OCI-LY3 (cell line): Measurements from ENCODE around the gene URB2.

Source experiments
- H2AFZ ChIP-seq: fragments of 200-600, 300-600 bp; shearing (Covaris generic); 2 replicates; pipeline ENCODE4 v1.6.0; 2014; ENCODE audit warnings: antibody characterized with exemption, low read depth, low read length
- H3K27ac ChIP-seq: fragments of 200-600, 300-600 bp; sonication (generic); 2 replicates; pipeline ENCODE4 v1.5.1; 2014; ENCODE audit warnings: mild to moderate bottlenecking, low read length, moderate library complexity, mixed read lengths
- H3K27me3 ChIP-seq: fragments of 200-600, 300-600 bp; sonication (generic); 2 replicates; pipeline ENCODE4 v1.6.1; 2014; ENCODE audit warnings: low read depth, low read length, mixed read lengths
- H3K36me3 ChIP-seq: fragments of 200-600, 300-600 bp; sonication (generic); replicated peaks from 2 replicates; pipeline ENCODE3; 2014; ENCODE audit warnings: low read depth, low read length, mixed read lengths
- H3K4me1 ChIP-seq: fragments of 300-600, 200-600 bp; sonication (generic); 2 replicates; pipeline ENCODE4 v1.6.1; 2014; ENCODE audit warnings: low read length, mixed read lengths
- H3K4me2 ChIP-seq: fragments of 200-600, 300-600 bp; sonication (generic); 2 replicates; pipeline ENCODE4 v1.6.1; 2014; ENCODE audit warnings: low read length, mixed read lengths
- H3K4me3 ChIP-seq: fragments of 300-600, 200-600 bp; sonication (generic); 2 replicates; pipeline ENCODE4 v1.5.1; 2014; ENCODE audit warnings: antibody characterized with exemption, mild to moderate bottlenecking, low read length, moderate library complexity
- H3K79me2 ChIP-seq: fragments of 300-600, 200-600 bp; shearing (Covaris generic); 2 replicates; pipeline ENCODE4 v1.6.1; 2014; ENCODE audit warnings: mild to moderate bottlenecking, low read length, mixed read lengths
- H3K9ac ChIP-seq: fragments of 300-600, 200-600 bp; shearing (Covaris generic); 2 replicates; pipeline ENCODE4 v1.6.0; 2014; ENCODE audit warnings: mild to moderate bottlenecking, low read length, moderate library complexity
- H3K9me3 ChIP-seq: fragments of 200-600, 300-600 bp; shearing (Covaris generic); 2 replicates; pipeline ENCODE4 v1.6.1; 2014; ENCODE audit warnings: low read length, mixed read lengths; ENCODE audit not compliant: insufficient read depth
- H4K20me1 ChIP-seq: fragments of 200-600, 300-600 bp; sonication (generic); 2 replicates; pipeline ENCODE4 v1.6.1; 2016; ENCODE audit warnings: low read length, mixed read lengths; ENCODE audit not compliant: insufficient read depth
- CTCF ChIP-seq: fragments of 200-600, 300-600 bp; sonication (generic); IDR thresholded peaks from 2 replicates; pipeline ENCODE4 v1.5.1; 2014; ENCODE audit warnings: antibody characterized with exemption, low read length, low read depth
- EZH2phosphoT487 ChIP-seq: fragments of 200-600 bp; shearing (Covaris generic); IDR thresholded peaks from 2 replicates; pipeline ENCODE4 v1.6.1; 2018; ENCODE audit warnings: antibody characterized with exemption, mixed run types, low read depth

URB2 gene

GRCh38 chr1:229689904-229690303 lies 63.9 kb downstream of the URB2 start:
- H3K4me3 ChIP-seq = no peak overlapping the region
- H2AFZ ChIP-seq = no peak overlapping the region
- H4K20me1 ChIP-seq = no peaks in the 10 kb centered on the region
- H3K9me3 ChIP-seq = no peaks in the 10 kb centered on the region
- H3K4me1 ChIP-seq = peaks cover 20% of the 10 kb centered on the region
- H3K9ac ChIP-seq = no peak overlapping the region
- no peaks in the 10 kb centered on the region for H3K79me2 ChIP-seq
- H3K36me3 ChIP-seq = no peaks in the 10 kb centered on the region
- no peak for TF ChIP-seq CTCF
- no peak for TF ChIP-seq EZH2phosphoT487
- H3K27me3 ChIP-seq = peaks cover 24% of the 10 kb centered on the region
- H3K4me2 ChIP-seq = no peak overlapping the region
- H3K27ac ChIP-seq = no peak overlapping the region

- Histone ChIP-seq H3K9ac (no peak overlapping the region), H2AFZ (no peak overlapping the region), H3K9me3 (no peaks in the 10 kb centered on the region), H3K4me3 (no peak overlapping the region), H3K79me2 (no peaks in the 10 kb centered on the region), H3K4me2 (no peak overlapping the region), H3K36me3 (no peaks in the 10 kb centered on the region), H3K4me1 (peaks cover 28% of the 10 kb centered on the region), H3K27me3 (peaks cover 25% of the 10 kb centered on the region), H4K20me1 (no peaks in the 10 kb centered on the region), H3K27ac (no peak overlapping the region)
- TF ChIP-seq EZH2phosphoT487 = no peak
- TF ChIP-seq CTCF = no peak
Observed at GRCh38 chr1:229690662-229691061, 64.6 kb downstream of the URB2 start.

DNA sequence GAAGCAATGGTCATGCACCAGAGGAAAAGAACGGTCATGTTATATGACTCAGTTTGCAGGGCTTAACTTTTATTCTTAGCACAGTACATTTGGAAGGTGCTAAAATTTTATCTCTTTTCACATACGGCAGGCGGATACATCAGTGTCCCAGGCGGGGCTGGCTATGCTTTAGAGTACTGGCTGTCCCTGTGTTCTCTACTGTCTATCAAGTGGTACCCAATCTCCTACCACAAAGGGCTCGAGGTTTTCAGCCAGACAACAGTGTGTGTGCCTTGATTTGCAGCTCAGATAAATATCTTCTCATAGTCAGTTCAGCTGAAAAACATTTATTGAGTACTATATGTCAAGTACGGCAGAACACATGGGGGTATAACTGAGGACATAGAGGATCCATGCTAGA lies 65.3 kb downstream of the URB2 start:
- no peak overlapping the region for H3K9ac ChIP-seq

DNA sequence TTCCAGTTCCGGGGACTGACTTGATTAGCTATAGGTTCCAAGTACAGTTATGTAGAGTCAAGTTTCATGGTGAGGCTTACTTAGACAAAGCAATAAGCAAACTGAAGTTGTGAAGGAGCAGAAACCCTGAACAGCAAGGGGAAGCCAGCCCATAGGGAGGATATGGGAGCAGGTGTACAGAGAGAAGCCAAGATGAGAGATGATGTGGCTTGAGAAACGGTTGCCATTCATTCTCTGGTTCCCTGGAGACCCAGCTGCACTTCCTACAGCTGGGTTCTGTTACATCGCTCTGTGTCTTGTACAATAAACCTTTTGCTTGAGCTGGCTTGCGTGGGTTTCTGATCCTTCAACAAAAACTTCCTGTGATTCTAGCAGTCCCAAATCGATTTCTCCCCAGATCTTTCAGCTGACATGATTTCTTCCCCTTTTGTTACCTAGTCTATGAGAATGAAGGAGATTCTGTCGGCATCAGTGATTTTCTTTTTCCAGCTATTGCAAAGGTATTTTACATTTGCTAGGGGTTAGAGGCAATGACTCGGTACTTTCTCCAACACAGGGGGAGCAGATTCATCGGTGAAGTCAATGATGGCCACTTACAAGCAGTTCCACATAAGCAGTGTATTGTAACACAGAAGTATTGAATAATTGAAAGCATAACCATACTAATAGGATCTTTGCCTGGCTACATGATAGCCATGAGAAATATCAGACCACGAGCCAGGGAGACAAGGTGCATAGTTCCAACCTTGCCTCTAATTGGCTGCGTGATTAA lies 67.3 kb downstream of the URB2 start:
- Histone ChIP-seq H3K36me3 (no peaks in the 10 kb centered on the region), H3K4me3 (no peak overlapping the region)

More for the DNA sequence above, 65.3 kb downstream of the URB2 start:
- TF ChIP-seq CTCF (no peak), EZH2phosphoT487 (no peak)
- Histone ChIP-seq H2AFZ (no peak overlapping the region), H3K79me2 (no peaks in the 10 kb centered on the region), H3K9me3 (no peaks in the 10 kb centered on the region), H3K36me3 (no peaks in the 10 kb centered on the region), H3K27ac (no peak overlapping the region), H4K20me1 (no peaks in the 10 kb centered on the region), H3K4me3 (no peak overlapping the region), H3K4me1 (peaks cover 35% of the 10 kb centered on the region), H3K27me3 (peaks cover 29% of the 10 kb centered on the region), H3K4me2 (no peak overlapping the region)

More for the DNA sequence above, 67.3 kb downstream of the URB2 start:
- Histone ChIP-seq H3K4me2 (peak overlapping the region; percentile 19), H3K79me2 (no peaks in the 10 kb centered on the region), H4K20me1 (no peaks in the 10 kb centered on the region), H3K9me3 (no peaks in the 10 kb centered on the region), H3K27me3 (peaks cover 29% of the 10 kb centered on the region), H3K27ac (no peak overlapping the region), H2AFZ (no peak overlapping the region), H3K9ac (no peak overlapping the region), H3K4me1 (peaks cover 39% of the 10 kb centered on the region)
- TF ChIP-seq CTCF = no peak
- no peak for TF ChIP-seq EZH2phosphoT487
